Left renal pelvis (tissue), 4 donors: ENCODE measurements around the gene RAF1. TPM values are rescaled to one million over a fixed set of nuclear protein-coding genes. Genes with fewer than 3 reads are reported as not detected.
"Not testable (repeated sequence)": the region's sequence is repeated elsewhere in the genome, so short reads cannot be mapped to it uniquely, and the experiment has no call there.

ENCODE experiments used
- DNase-seq, 4 donors: peaks; one replicate each; pipeline ENCODE4 v3.0.0-alpha.2; 2013; ENCODE audit warnings: low read depth in 4 of 4, low spot score in 3 of 4
- polyA plus RNA-seq, 4 donors: library from polyadenylated mRNA; unstranded; fragments of 120-200 nt; gene quantifications; one replicate each; pipeline ENCODE4 v1.2.1, GENCODE V29; 2013; ENCODE audit not compliant: insufficient read length in 4 of 4

Gene RAF1
- polyA plus RNA-seq, 4 donors = 99.4 to 144 (median 112) TPM

DNA sequence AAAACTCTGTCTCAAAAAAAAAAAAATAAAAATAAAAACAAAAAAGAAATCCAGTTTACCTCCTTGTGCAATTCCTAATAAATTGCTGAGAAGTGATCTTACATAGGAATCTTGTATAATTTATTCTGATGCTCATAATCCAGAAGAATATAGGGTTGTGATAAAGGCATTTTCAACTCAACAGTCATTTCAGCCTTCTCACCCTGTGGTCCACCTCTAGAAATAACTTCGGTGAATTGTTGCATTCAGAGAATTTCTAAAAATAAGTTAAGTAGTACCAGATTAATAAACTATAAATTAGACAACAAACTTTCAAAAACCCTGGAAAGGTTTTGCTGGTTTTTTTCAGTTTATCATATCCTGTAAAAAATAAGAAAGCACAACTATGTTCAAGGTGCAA lies 20.2 kb downstream of the RAF1 start:
- no peak for DNase-seq

DNA sequence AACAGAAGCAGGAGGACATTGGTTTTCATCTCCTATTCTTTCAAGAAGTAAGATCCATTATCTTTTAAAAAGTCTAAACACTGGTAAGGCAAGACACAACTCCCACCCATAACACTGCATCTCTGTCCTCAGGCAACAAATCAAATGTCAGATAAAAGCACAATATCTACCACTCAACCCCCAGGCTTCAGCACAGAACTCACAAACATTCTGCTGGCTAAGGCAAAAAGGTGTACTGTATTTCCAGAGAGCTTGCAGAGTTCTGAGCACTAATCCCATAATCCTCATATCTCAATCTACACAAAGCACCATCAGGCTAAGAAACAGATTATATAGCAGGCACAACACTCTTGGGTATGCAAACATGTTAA lies 20.9 kb downstream of the RAF1 start:
- no peak for DNase-seq

DNA sequence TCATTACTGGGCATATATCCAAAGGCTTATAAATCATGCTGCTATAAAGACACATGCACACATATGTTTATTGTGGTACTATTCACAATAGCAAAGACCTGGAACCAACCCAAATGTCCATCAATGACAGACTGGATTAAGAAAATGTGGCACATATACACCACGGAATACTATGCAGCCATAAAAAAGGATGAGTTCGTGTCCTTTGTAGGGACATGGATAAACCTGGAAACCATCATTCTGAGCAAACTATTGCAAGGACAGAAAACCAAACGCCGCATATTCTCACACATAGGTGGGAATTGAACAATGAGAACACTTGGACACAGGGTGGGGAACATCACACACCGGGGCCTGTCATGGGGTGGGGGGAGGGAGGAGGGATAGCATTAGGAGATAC lies 23.1 kb downstream of the RAF1 start:
- not testable (repeated sequence) for DNase-seq

DNA sequence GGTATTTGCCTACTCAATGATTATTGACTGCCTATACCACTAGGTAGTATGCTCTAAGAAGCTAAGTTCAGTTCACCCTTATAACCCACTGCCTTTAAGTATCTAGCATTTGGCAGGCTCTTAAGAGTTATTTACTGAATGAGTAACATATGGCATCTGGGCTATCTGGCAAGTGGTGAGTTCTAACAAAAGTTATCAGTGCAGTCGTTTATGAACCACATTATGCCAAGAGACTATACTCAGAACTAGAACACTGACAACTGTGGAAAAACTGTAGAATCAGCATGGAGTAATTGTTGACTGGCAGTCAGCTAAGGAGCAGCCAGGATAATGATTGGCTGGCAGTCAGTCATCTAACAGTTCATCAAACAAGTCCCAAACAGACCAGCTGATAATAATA lies 25.8 kb downstream of the RAF1 start:
- no peak for DNase-seq

DNA sequence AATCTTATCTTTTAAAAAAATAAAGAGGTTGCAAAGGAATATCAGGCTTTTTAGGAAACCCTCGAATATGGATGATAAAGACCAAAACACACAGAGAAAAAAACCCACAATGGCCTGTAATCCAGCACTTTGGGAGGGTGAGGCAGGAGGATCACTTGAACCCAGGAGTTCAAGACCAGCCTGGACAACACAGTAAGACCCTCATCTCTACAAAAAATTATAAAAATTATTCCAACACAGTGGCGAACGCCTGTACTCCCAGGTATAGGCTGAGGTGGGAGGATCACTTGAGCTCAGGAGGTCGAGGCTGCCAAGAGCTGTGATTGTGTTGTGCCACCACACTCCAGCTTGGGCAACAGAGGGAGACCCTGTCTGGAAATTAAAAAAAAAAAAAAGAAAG lies 30.8 kb downstream of the RAF1 start:
- no peak for DNase-seq

DNA sequence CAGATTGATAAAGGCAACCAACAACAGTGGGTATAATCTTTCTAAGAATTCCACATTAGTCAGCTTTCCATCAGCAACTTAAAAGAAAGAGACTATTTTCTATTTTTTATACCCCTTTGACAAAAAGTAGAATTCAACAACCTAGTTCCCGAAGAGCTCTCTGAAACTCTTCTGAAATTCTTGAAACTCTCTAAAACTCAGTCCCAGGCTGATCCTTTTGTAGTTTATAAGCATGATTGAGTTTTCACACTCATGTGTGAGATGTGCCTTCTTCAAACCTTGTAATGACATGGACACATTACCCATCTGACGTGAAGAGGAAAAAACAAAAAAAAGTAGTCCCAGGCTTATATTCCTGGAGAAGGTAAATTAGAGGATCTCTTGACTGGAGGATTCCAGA lies 31.4 kb downstream of the RAF1 start:
- no peak for DNase-seq

DNA sequence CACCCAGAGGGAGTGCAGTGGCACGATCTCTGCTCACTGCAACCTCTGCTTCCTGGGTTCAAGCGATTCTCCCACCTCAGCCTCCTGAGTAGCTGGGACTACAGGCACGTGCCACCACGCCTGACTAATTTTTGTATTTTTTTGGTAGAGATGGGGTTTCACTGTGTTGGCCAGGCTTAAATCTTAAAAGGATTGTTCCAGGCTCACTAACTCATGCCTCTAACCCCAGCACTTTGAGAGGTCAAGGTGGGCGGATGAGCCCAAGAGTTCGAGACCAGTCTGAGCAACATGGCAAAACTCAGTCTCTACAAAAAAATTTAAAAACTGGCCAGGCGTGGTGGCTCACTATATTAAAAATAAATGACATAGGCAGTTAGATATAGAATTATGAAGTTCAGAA lies 33.1 kb downstream of the RAF1 start:
- DNase-seq = not testable (repeated sequence)

DNA sequence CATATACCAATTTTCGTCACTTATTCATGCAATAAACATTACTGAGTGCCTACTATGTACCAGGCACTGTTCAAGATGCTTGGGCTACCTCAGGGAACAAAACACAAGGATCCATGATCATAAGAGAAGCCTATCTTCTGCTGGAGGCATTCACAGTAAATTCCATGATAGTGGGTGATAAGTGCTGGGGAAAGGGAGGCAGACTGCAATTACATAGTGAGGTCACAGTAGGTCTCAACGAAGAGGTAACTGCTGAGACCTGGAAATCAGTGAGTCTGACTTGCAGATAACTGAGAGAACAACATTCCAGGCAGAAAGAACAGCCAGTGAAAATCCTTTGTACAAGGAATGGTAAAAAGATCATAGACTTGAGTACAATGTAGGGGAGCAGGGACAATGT lies 33.6 kb downstream of the RAF1 start:
- DNase-seq = no peak

DNA sequence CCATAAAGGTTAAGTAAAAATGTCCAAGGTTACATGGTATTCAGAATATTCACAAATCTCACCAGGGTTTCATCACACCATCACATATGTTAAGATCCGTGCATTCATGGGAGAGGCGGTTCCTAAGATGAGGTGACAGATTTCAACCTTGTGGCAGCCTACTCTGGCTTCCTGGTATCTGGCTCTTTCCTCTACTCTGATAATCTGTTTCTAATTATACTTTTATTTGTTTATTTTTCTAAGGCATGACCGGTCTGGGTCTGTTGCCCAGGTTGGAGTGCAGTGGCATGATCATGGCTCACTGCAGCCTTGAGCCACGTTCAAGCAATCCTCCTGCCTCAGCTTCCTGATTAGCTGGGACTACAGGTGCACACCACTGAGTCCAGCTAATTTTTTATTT lies 34.4 kb downstream of the RAF1 start:
- DNase-seq = no peak

DNA sequence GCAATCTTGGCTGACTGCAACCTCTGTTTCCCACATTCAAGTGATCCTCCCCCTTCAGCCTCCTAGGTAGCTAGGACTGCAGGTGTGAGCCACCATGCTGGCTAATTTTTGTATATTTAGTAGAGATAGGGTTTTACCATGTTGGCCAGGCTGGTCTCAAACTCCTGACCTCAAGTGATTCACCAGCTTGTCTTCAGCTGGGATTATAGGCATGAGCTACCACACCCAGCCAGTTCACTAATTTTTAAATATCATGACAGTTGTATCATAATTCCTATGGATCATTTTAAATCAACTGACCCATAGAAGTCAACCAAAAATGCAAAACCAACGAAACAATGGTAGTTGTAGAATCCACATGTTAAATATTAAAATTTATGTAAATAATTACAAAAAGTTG lies 35.1 kb downstream of the RAF1 start:
- no peak for DNase-seq

DNA sequence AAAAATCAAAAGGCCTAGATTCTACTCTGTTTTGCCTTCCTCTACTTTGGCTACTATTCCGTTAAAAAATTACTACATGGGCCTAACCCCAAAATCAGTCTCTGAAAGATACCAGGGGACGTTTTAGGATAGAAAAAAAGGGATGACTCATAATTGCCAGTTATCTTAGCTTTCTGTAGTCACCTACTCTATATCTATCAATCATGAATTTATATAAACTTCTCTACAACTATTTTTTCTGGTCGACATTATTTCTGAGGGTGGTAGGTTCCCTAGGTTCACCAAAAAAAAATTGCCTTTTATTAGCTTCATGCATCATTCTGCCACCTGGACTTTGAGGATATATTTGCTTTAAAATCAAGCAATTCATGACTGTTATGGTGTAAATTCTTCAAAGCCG lies 36.5 kb downstream of the RAF1 start:
- DNase-seq = no peak

DNA sequence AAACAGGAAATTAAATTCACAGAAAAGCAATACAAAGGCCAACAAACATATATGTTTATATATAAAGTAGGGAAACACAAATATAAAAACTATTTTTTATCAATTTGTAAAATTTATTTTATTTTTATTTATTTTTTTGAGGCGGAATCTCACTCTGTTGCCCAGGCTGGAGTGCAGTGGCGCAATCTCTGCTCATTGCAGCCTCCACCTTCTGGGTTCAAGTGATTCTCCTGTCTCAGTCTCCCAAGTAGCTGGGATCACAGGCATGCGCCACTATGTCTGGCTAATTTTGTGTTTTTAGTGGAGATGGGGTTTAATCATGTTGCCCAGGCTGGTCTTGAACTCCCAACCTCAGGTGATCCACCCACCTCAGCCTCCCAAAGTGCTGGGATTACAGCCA lies 39.0 kb downstream of the RAF1 start:
- not testable (repeated sequence) for DNase-seq

DNA sequence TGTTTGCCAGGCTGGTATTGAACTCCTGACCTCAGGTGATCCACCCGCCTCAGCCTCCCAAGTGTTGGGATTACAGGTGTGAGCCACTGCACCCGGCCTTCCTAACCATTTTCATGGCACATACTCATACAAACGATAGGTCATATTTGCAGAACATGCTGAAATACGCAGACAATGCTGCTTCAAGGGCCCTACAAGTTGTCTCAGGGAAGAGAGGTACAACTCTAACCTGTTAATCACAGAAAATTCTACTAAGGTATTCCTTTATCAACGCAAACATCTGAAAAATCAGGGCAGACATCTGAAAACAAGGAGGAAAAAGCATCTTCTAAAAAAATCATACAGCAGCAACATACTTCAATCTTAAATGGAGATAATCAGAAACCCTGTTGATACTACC lies 39.9 kb downstream of the RAF1 start:
- DNase-seq = no peak

DNA sequence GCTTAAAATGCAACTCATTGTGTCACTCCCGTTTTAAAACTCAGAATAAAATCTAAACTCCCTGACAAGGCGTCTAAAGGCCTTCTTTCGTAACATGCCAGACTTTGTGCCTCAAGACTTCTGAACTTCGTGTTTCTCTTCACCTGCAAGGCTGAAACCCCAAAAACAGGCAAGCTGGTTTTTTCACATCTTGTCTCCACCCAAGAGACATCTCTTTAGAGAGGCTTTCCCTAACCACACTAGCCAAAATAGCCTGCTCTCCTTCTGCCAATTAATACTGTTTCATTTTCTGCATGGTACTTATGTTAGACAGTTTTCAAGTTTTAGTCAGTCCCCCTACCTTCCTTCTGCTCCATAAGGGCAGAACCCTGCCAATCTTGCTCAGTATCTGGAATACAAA lies 41.6 kb downstream of the RAF1 start:
- no peak for DNase-seq

DNA sequence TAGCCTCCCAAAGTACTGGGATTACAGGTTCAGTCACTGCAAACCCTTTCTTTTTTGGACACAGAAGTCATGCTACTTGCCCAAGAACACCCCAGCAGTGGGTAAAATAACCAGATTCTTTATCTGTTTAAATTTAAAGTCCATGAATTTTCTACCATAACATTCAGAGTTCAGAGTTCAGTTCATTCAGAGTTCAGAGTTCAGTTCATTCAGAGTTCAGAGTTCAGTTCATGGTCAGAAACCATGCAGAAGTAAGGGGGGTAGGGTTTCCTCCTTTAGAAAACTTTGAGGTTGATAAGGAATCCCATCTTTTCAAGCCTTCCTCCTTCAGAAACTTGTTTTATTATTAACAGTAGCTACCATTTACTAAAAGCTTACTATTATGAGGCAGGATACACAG lies 43.2 kb downstream of the RAF1 start:
- DNase-seq = no peak

DNA sequence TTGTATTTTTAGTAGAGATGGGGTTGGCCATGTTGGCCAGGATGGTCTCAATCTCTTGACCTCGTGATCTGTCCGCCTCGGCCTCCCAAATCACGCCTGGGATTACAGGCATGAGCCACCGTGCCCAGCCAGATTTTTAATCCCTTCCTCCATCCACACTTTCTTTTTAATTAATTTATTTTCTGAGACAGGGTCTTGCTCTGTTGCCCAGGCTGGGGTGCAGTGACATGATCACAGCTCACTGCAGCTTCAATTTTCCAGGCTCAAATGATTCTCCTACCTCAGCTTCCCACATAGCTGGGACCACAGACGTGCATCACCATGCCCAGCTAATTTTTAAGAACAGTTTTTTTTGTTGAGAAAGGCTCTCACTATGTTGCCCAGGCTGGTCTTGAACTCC lies 43.6 kb downstream of the RAF1 start:
- no peak for DNase-seq

DNA sequence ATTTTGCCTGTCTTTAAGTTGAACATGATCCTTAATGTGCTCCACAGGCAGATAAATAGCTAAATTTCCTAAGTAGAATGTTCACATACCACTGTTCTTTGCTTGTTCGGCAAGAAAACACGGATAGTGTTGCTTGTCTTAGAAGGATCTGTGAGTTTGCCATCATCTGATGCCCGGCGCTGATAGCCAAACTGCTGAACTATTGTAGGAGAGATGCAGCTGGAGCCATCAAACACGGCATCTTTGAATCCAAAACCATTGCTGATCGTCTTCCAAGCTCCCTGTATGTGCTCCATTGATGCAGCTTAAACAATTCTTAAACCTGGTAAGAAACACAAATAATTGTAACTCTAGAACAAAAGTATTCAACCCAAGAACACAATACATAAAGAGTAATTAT lies 45.5 kb downstream of the RAF1 start:
- no peak for DNase-seq

DNA sequence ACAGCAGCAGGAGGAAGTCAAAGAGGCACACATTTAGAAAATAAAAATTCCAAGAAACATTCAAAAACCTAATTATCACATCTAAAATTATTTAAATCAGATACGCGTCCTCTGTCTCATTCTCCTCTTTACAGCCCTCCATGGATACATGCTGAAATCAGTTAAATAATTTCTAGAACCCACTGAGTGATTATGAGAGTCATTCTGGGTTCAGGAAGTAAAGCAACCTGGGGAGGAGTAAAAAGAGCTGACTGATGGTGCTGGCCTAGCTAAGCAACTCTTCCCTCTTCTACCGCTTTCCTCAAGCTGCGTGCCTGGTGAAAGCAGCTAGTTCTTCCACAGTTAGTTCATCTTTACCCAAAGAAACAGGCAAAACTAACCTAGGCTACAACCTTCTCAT lies 48.7 kb downstream of the RAF1 start:
- no peak for DNase-seq

DNA sequence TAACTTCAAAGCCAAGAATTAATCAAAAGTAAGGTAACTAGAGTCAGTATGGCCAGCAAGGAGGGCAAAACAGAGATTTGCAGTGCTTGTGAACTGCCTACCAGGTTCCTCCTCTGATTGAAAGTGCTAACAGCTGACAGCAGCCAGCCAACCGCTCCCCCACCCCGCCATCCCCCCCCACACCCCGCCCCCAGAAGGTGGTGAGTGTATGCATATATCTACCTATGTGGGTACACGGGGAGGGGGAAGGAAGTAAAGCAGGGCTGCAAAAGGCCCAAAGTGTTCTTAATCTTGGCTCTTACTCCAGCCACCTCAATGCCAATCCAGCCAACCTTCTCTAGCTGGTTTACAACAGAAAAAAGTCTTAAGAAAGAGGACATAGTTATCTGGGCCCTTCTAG lies 50.7 kb downstream of the RAF1 start:
- no peak for DNase-seq

DNA sequence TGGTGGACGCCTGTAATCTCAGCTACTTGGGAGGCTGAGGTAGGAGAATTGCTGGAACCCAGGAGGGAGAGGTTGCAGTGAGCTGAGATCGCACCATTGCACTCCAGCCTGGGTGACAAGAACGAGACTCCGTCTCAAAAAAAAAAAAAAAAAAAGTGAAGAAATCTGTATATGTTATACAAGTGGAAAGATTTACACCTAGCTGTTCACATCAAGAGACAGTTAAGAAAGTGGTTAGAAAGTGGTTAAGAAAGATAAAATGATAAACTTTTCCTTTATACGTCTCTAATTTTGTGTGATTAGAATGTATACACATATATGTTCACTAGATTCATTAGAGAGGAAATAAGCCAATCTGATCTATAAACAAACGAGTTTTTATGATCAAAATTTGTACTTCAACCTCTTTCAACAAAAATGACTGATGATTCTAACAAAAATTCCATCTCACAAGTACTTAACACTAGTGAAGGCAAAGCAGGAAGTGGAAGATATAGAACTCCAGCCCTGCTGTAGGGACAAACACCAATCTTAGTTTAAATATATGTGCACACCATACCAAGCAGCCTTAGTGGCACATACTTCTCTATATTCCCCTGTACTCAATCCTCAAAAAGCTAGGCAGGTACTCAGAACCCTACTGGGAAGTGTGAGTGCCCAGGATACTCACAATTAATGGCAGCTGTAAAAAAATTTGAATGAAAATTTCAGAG lies 51.2 kb downstream of the RAF1 start:
- DNase-seq = no peak

DNA sequence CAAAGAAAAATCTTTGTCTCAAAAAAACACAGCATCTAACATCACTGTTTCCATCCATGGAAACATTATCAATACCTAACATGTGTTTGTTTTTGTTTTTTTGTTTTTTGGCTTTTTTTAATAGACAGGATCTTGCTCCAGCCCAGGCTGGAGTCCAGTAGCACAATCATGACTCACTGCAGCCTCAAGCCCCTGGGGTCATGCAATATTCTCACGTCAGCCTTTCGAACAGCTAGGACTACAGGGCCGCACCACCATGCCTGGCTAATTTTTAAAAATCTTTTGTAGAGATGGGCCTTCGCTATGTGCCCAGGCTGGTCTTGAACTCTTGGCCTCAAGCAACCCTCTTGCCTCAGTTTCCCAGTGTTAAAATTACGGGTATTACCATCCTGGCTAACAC lies 52.8 kb downstream of the RAF1 start:
- no peak for DNase-seq

DNA sequence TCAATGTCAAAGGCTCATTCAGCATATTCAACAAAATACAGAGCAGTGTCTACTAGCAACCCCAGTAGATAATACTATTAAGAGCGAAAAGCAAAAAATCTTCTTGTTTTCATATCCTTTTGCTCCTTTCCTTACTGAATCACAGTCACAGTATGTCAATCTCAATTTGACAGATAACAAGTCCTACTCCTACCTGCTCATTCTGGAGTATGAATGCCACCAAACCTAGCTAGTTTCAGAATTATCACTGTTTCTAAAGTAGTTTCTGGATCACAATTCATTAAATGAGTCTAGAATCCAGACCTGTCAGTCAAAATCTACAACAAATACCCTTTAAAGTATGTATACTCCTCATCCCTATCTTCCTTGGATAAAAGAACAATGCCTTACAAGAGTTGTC lies 55.5 kb downstream of the RAF1 start:
- DNase-seq = no peak

DNA sequence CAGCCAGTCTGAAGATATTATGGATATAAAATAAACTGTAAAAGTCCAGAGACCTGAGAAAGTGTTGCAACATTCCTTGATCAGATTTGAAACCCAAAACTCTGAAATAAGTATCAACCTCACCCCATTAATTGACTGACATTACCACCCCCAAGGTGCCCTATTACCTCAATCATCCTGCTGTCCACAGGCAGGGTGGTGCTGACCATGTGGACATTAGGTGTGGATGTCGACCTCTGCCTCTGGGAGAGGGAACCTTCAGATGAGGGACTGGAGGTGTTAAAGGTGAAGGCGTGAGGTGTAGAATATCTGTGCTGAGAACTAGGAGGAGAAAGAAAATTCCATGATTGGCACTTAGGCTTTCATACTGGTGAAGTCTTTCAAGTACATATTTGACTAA lies 59.9 kb downstream of the RAF1 start:
- no peak for DNase-seq
